ENCODE data around the gene MCHR2. TPM values are rescaled to one million over a fixed set of nuclear protein-coding genes. Genes with fewer than 3 reads are reported as not detected.

The MCHR2 gene
- total RNA-seq, 2 donors from 2014 or later: not detected

- Mint-ChIP-seq H3K27ac (no peak overlapping the region), H3K4me3 (no peak overlapping the region), H3K36me3 (ENCODE audit: insufficient read depth in 2 of 2) (no peaks in the 10 kb centered on the region), H3K27me3 (ENCODE audit: low read depth) (peaks cover 6% of the 10 kb centered on the region), H3K4me1 (ENCODE audit: low read depth) (no peaks in the 10 kb centered on the region), H3K9me3 (no peaks in the 10 kb centered on the region)
- ATAC-seq (replicated peaks in 1 of 2) (no peak), DNase-seq (no peak)
These were observed 111.8 kb downstream of the MCHR2 start for GRCh38 chr6:99882128-99882702.

GRCh38 chr6:99879431-99879830, 114.6 kb downstream of the MCHR2 start:
- DNase-seq (no peak), ATAC-seq (replicated peaks in 1 of 2) (no peak)
- H3K27me3 Mint-ChIP-seq (ENCODE audit: low read depth): peaks cover 6% of the 10 kb centered on the region
- no peak overlapping the region for H3K4me3 Mint-ChIP-seq
- no peaks in the 10 kb centered on the region for H3K4me1 Mint-ChIP-seq (ENCODE audit: low read depth)
- H3K27ac Mint-ChIP-seq: no peak overlapping the region
- no peaks in the 10 kb centered on the region for H3K36me3 Mint-ChIP-seq (ENCODE audit: insufficient read depth in 2 of 2)
- no peaks in the 10 kb centered on the region for H3K9me3 Mint-ChIP-seq

GRCh38 chr6:99875068-99875467, 119.0 kb downstream of the MCHR2 start:
- H3K4me1 Mint-ChIP-seq (ENCODE audit: low read depth): no peaks in the 10 kb centered on the region
- no peak for DNase-seq
- H3K27ac Mint-ChIP-seq: no peak overlapping the region
- no peaks in the 10 kb centered on the region for H3K36me3 Mint-ChIP-seq (ENCODE audit: insufficient read depth in 2 of 2)
- peaks cover 24% of the 10 kb centered on the region for H3K27me3 Mint-ChIP-seq (ENCODE audit: low read depth)
- no peaks in the 10 kb centered on the region for H3K9me3 Mint-ChIP-seq
- no peak for ATAC-seq (replicated peaks in 1 of 2)
- no peak overlapping the region for H3K4me3 Mint-ChIP-seq

GRCh38 chr6:99873084-99873483, 120.9 kb downstream of the MCHR2 start:
- Mint-ChIP-seq H3K4me1 (ENCODE audit: low read depth) (no peaks in the 10 kb centered on the region), H3K36me3 (ENCODE audit: insufficient read depth in 2 of 2) (no peaks in the 10 kb centered on the region), H3K4me3 (no peak overlapping the region)

GRCh38 chr6:99871641-99872040, 122.4 kb downstream of the MCHR2 start:
- Mint-ChIP-seq H3K9me3 (no peaks in the 10 kb centered on the region), H3K36me3 (ENCODE audit: insufficient read depth in 2 of 2) (no peaks in the 10 kb centered on the region), H3K27ac (no peak overlapping the region), H3K4me3 (no peak overlapping the region), H3K27me3 (ENCODE audit: low read depth) (peaks cover 49% of the 10 kb centered on the region), H3K4me1 (ENCODE audit: low read depth) (no peaks in the 10 kb centered on the region)
- DNase-seq (no peak), ATAC-seq (replicated peaks in 1 of 2) (no peak)

More at GRCh38 chr6:99873084-99873483, 120.9 kb downstream of the MCHR2 start:
- Mint-ChIP-seq H3K27me3 (ENCODE audit: low read depth) (peaks cover 38% of the 10 kb centered on the region), H3K27ac (no peak overlapping the region), H3K9me3 (no peaks in the 10 kb centered on the region)
- DNase-seq: no peak
- no peak for ATAC-seq (replicated peaks in 1 of 2)
